Kidney (tissue), 22 donors: ENCODE measurements around the gene RAB11FIP3. TPM values are rescaled to one million over a fixed set of nuclear protein-coding genes. Genes with fewer than 3 reads are reported as not detected.

Source experiments
- DNase-seq, 5 donors: peaks; one replicate each; pipeline ENCODE4 v3.0.0-alpha.2; 2013 to 2020
- FAIRE-seq: peaks from 2 replicates; lab custom pipeline; 2012; peaks lifted over from hg19 to GRCh38; lab: Jason Lieb, UNC
- H3K27ac ChIP-seq, 2 donors: one replicate each; pipeline ENCODE4 v1.7.0; 2013; ENCODE audit warnings: low read depth in 2 of 2, low read length in 2 of 2, inconsistent platforms in 1 of 2
- H3K27me3 ChIP-seq: one replicate; pipeline ENCODE4 v1.7.1; 2013; ENCODE audit warnings: low read length, inconsistent platforms; ENCODE audit not compliant: control insufficient read depth, insufficient read depth
- H3K36me3 ChIP-seq, 3 donors: one replicate each; pipeline versions ENCODE4 v1.7.0 to v1.7.1; 2013; ENCODE audit warnings: low read length in 3 of 3, control low read depth in 1 of 3, inconsistent platforms in 1 of 3; ENCODE audit not compliant: insufficient read depth in 3 of 3, control insufficient read depth in 2 of 3
- H3K4me1 ChIP-seq, 3 donors: one replicate each; pipeline versions ENCODE4 v1.7.0 to v1.7.1; 2013; ENCODE audit warnings: low read length in 3 of 3, inconsistent platforms in 1 of 3, low read depth in 1 of 3; ENCODE audit not compliant: control insufficient read depth in 2 of 3, insufficient read depth in 2 of 3
- H3K4me3 ChIP-seq, 3 donors: one replicate each; pipeline versions ENCODE4 v1.7.0 to v1.8.1; 2013; ENCODE audit warnings: low read length in 3 of 3, control low read depth in 1 of 3, inconsistent platforms in 1 of 3
- H3K9ac ChIP-seq, 3 donors: one replicate each; pipeline versions ENCODE4 v1.7.0 to v1.7.1; 2013; ENCODE audit warnings: low read length in 3 of 3, control low read depth in 1 of 3, inconsistent platforms in 1 of 3
- H3K9me3 ChIP-seq, 3 donors: one replicate each; pipeline versions ENCODE4 v1.7.0 to v1.7.1; 2013; ENCODE audit warnings: low read length in 3 of 3, control low read depth in 1 of 3, inconsistent platforms in 1 of 3; ENCODE audit not compliant: control insufficient read depth in 2 of 3, insufficient read depth in 1 of 3
- intact Hi-C: fragments of 100-400 bp; cut with DNase I; formaldehyde crosslinking; loops from one replicate; pipeline ENCODE4 v1.11.1; 2022
- long read RNA-seq, 10 donors: library from polyadenylated mRNA in 1 of 10; unstranded in 1 of 10; transcript quantifications; one replicate each; pipeline ENCODE4 v2.0.0 and lab custom pipeline, GENCODE V29; 2021 to 2026
- polyA plus RNA-seq: library from polyadenylated mRNA; stranded (reverse); fragments of 350-450 nt; fragmentation: Illumina TruSeq; extraction: RNeasy Lipid Tissue Mini Kit (QIAGEN cat#74804); gene quantifications from one replicate; pipeline ENCODE4 v1.2.3, GENCODE V29; 2014; ENCODE audit warnings: low read depth, low replicate concordance; ENCODE audit not compliant: insufficient read depth
- total RNA-seq: library from RNA; stranded (reverse); fragmentation: NEBNext Ultra II Directional; extraction: Animal tissue kit (Norgen Biotek cat#: 25700); gene quantifications from one replicate; pipeline ENCODE4 v1.2.1, GENCODE V29; 2021
- TF ChIP-seq, protein P1 (sequence below): IDR thresholded peaks from 3 replicates; pipeline ENCODE4 v1.5.1; 2012; ENCODE audit warnings: mild to moderate bottlenecking, moderate library complexity, borderline replicate concordance; ENCODE audit not compliant: insufficient read depth; ENCODE audit errors: extremely low read depth
- donor health status: control.
- donor health status: control.
- donor health status: control.
- donor health status: control.
- donor health status: control.
- donor health status: DM: yes; HTN: yes; CAD: no.
- donor health status: Normal renal cell carcinoma (clear cell type).

RAB11FIP3 gene, protein sequence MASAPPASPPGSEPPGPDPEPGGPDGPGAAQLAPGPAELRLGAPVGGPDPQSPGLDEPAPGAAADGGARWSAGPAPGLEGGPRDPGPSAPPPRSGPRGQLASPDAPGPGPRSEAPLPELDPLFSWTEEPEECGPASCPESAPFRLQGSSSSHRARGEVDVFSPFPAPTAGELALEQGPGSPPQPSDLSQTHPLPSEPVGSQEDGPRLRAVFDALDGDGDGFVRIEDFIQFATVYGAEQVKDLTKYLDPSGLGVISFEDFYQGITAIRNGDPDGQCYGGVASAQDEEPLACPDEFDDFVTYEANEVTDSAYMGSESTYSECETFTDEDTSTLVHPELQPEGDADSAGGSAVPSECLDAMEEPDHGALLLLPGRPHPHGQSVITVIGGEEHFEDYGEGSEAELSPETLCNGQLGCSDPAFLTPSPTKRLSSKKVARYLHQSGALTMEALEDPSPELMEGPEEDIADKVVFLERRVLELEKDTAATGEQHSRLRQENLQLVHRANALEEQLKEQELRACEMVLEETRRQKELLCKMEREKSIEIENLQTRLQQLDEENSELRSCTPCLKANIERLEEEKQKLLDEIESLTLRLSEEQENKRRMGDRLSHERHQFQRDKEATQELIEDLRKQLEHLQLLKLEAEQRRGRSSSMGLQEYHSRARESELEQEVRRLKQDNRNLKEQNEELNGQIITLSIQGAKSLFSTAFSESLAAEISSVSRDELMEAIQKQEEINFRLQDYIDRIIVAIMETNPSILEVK
- total RNA-seq (84.9 TPM), polyA plus RNA-seq (162 TPM)
- long read RNA-seq, donor 1, full-length matches to known transcripts = 7 of 7 reads
- long read RNA-seq, donor 1, partial matches to known transcripts = 0 of 7 reads
- long read RNA-seq, donor 1, other reads (novel, unspliced or antisense) = 0 of 7 reads
- long read RNA-seq, donor 2, full-length matches to known transcripts = 5 of 29 reads
- long read RNA-seq, donor 2, partial matches to known transcripts = 24 of 29 reads
- long read RNA-seq, donor 2, other reads (novel, unspliced or antisense) = 0 of 29 reads
- long read RNA-seq, donor 3, partial matches to known transcripts = 9 of 12 reads
- long read RNA-seq, donor 3, other reads (novel, unspliced or antisense) = 0 of 12 reads
- long read RNA-seq, donor 4, full-length matches to known transcripts = 10 of 10 reads
- long read RNA-seq, donor 4, partial matches to known transcripts = 0 of 10 reads
- long read RNA-seq, donor 4, other reads (novel, unspliced or antisense) = 0 of 10 reads
- long read RNA-seq, donor 5 = 0 reads
- long read RNA-seq, donor 6 = 0 reads
- long read RNA-seq, donor 7, full-length matches to known transcripts = 32 of 127 reads
- long read RNA-seq, donor 7, partial matches to known transcripts = 51 of 127 reads
- long read RNA-seq, donor 7, other reads (novel, unspliced or antisense) = 44 of 127 reads
- long read RNA-seq, donor 8, full-length matches to known transcripts = 2 of 2 reads
- long read RNA-seq, donor 8, partial matches to known transcripts = 0 of 2 reads
- long read RNA-seq, donor 8, other reads (novel, unspliced or antisense) = 0 of 2 reads
- long read RNA-seq, donor 9, full-length matches to known transcripts = 3 of 3 reads
- long read RNA-seq, donor 9, partial matches to known transcripts = 0 of 3 reads
- long read RNA-seq, donor 9, other reads (novel, unspliced or antisense) = 0 of 3 reads
- long read RNA-seq, donor 10, partial matches to known transcripts = 19 of 21 reads
- long read RNA-seq, donor 10, other reads (novel, unspliced or antisense) = 0 of 21 reads

DNA sequence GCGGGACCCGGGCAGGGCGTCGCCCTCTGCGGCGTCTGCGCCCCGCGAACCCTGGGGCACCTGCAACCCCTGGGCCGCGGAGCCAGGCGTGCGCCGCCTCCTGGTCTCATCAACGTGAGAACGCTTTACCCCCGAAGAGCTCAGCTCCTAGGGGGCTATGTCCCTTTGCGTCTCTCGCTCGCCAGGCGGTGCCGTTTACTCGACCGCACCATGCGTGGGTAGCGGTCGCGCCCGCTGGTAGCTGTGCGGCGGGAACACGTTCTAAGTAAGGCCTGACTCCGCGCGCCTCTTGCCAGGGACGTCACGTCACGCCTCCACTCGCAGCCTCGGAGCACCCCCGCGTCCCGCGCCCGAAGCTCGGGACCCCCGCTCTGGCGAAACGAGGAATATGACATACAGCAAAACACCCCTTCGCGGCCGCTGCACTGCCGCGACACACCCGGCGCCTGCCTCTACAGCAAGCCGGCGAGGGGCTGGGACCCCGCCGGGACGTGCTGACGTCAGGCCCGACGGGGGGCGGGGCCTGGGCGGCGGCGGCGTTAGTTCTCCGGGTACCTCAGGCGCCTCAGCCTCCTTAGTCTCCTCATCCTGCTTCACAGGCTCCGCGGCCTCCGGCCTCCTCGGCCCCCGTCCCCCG, at the start of gene RAB11FIP3:
Gene RAB11FIP3 (plus strand): TSS at position 568 of the 637 bp plus-strand sequence. CDS start 358 bp downstream, outside the sequence.
- TF ChIP-seq, protein P1, sequence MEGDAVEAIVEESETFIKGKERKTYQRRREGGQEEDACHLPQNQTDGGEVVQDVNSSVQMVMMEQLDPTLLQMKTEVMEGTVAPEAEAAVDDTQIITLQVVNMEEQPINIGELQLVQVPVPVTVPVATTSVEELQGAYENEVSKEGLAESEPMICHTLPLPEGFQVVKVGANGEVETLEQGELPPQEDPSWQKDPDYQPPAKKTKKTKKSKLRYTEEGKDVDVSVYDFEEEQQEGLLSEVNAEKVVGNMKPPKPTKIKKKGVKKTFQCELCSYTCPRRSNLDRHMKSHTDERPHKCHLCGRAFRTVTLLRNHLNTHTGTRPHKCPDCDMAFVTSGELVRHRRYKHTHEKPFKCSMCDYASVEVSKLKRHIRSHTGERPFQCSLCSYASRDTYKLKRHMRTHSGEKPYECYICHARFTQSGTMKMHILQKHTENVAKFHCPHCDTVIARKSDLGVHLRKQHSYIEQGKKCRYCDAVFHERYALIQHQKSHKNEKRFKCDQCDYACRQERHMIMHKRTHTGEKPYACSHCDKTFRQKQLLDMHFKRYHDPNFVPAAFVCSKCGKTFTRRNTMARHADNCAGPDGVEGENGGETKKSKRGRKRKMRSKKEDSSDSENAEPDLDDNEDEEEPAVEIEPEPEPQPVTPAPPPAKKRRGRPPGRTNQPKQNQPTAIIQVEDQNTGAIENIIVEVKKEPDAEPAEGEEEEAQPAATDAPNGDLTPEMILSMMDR = no peak
- Histone ChIP-seq H3K27ac (peak within 1 kb of the TSS; percentile 89 to 95), H3K27me3 (no peaks in the 10 kb centered on the region), H3K4me1 (peaks cover 0 to 17% (median 15%) of the 10 kb centered on the region in 3 donors), H3K36me3 (no peaks in the 10 kb centered on the region), H3K9ac (peak within 1 kb of the TSS; percentile 22 to 92 (median 86)), H3K4me3 (peak within 1 kb of the TSS; percentile 61 to 76 (median 76)), H3K9me3 (no peaks in the 10 kb centered on the region)
- FAIRE-seq (no peak), DNase-seq (peak; percentile 90 to 93 (median 92))
- intact Hi-C loops = no loop called here

DNA sequence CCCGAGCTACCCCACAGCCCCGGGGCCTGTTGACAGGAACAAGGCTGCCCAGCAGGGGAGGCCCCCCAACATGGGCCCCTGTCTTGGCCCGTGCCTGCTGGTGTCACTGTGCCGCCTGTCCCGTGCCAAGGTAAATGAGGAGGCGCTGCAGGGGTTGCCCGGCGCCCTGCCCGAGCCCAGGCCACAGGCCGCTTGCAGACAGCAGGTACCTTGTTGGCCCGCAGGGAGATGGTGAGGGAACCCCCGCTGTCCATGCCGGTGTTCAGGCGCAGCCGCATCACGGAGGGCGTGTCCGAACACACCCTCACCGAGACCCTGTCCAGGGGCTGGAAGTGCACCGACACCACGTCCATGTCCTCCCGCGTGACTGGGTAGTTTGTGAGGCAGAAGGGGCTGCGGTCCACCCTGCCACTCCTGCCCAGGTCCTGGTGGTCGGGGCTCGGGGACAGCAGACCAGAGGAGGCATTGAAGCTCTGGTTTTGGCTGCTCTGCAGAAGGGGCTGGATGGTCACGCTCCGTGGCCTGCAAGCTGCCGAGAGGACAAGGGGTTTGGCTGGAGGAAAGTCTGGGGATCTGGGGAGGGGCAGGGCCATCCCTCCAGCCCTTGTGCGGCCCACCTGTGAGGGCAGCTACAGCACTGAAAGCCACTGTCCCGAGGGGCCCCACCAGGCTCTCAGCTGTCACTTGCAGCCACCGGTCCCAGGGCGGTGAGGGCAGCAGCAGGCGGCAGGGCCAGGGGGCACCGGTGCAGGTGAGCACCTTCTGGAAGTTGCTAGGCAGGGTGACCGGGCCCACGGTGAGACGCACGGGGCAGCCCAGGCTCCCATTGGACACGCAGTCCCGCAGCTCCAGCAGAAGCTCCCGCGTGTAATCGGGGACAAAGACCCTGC, 49.3 kb upstream of the RAB11FIP3 start:
- Histone ChIP-seq H3K9me3 (no peaks in the 10 kb centered on the region), H3K9ac (no peak overlapping the region), H3K27me3 (no peaks in the 10 kb centered on the region), H3K4me3 (no peak overlapping the region), H3K27ac (no peak overlapping the region), H3K36me3 (peaks cover 0 to 10% (median 3%) of the 10 kb centered on the region in 3 donors), H3K4me1 (peaks cover 0 to 20% (median 0%) of the 10 kb centered on the region in 3 donors)
- FAIRE-seq (no peak), DNase-seq (peak in 1 of 5 donors; percentile 77)
- intact Hi-C loops = no loop called here
- TF ChIP-seq, protein P1 = no peak
